Thoracic aorta (tissue), 2 donors: ENCODE data around the gene COX8A. TPM values are rescaled to one million over a fixed set of nuclear protein-coding genes. Genes with fewer than 3 reads are reported as not detected.

Experiments
- ATAC-seq: fragments of 150-250 bp; one replicate; pipeline ENCODE4 v1.8.0; 2017; ENCODE audit warnings: low read depth; ENCODE audit not compliant: insufficient number of reproducible peaks, low FRiP score
- DNase-seq: peaks from one replicate; pipeline ENCODE4 v3.0.0-alpha.2; 2020; ENCODE audit warnings: low spot score
- H3K27ac ChIP-seq, 2 donors: fragments of 200-600 bp; sonication (generic); 1 replicate in 1 of 2; 2 replicates in 1 of 2; pipeline ENCODE4 v1.5.1; 2016; ENCODE audit warnings: mild to moderate bottlenecking in 2 of 2, moderate library complexity in 2 of 2
- H3K27me3 ChIP-seq: fragments of 200-600 bp; sonication (generic); replicated peaks from 2 replicates; pipeline ENCODE4 v1.6.0; 2016; ENCODE audit warnings: mild to moderate bottlenecking; ENCODE audit not compliant: insufficient read depth
- H3K36me3 ChIP-seq: fragments of 200-600 bp; sonication (generic); one replicate; pipeline ENCODE4 v1.5.1; 2016
- H3K4me1 ChIP-seq, 2 donors: fragments of 200-600 bp; sonication (generic); 1 replicate in 1 of 2; 2 replicates in 1 of 2; pipeline versions ENCODE4 v1.5.1 to v1.6.0; 2016; ENCODE audit warnings: low read depth in 2 of 2, mild to moderate bottlenecking in 1 of 2; ENCODE audit not compliant: control insufficient read depth in 1 of 2
- H3K4me3 ChIP-seq: fragments of 200-600 bp; sonication (generic); 2 replicates; pipeline ENCODE4 v1.5.1; 2016; ENCODE audit warnings: mild to moderate bottlenecking
- H3K9me3 ChIP-seq: fragments of 200-600 bp; sonication (generic); 2 replicates; pipeline ENCODE4 v1.5.1; 2016
- total RNA-seq, 2 donors: library from RNA; depleted of rRNA; stranded (reverse); fragments of >200 nt; gene quantifications; one replicate each; pipeline versions ENCODE4 v1.1.0 to v1.2.3, GENCODE V29; 2016
- TF ChIP-seq, protein P1 (sequence below): fragments of 200-600 bp; sonication (generic); IDR thresholded peaks from one replicate; pipeline ENCODE4 v1.5.1; 2019; ENCODE audit warnings: antibody characterized with exemption

COX8A gene
- total RNA-seq, 2 donors from 2014 or later = 178 to 469 TPM

DNA sequence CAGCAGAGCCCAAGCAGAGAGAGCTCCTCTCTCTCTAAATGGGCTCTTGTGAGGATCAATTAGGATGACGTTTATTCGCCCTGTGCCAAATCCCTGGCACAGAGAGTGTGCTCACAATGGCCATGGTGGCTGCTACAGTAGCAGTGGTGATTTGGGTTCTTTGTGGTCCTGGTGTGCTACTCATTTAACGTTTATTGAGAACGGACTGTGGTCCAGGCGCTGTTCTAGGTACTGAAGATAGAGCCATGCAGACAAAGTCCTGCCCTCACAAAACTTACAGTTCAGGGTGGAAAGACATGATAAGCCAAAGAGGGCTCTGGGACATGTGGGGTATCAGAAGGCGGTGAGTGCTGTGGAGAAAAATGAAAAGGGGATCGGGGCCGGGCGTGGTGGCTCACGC is 17.1 kb downstream of the COX8A start:
- Histone ChIP-seq H3K36me3 (peaks cover 22% of the 10 kb centered on the region), H3K9me3 (no peaks in the 10 kb centered on the region), H3K27me3 (no peaks in the 10 kb centered on the region), H3K4me3 (no peak overlapping the region), H3K27ac (no peak overlapping the region), H3K4me1 (peaks cover 10 to 11% of the 10 kb centered on the region in 2 donors)
- DNase-seq = no peak
- TF ChIP-seq, protein P1, sequence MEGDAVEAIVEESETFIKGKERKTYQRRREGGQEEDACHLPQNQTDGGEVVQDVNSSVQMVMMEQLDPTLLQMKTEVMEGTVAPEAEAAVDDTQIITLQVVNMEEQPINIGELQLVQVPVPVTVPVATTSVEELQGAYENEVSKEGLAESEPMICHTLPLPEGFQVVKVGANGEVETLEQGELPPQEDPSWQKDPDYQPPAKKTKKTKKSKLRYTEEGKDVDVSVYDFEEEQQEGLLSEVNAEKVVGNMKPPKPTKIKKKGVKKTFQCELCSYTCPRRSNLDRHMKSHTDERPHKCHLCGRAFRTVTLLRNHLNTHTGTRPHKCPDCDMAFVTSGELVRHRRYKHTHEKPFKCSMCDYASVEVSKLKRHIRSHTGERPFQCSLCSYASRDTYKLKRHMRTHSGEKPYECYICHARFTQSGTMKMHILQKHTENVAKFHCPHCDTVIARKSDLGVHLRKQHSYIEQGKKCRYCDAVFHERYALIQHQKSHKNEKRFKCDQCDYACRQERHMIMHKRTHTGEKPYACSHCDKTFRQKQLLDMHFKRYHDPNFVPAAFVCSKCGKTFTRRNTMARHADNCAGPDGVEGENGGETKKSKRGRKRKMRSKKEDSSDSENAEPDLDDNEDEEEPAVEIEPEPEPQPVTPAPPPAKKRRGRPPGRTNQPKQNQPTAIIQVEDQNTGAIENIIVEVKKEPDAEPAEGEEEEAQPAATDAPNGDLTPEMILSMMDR = no peak
- no peak for ATAC-seq

DNA sequence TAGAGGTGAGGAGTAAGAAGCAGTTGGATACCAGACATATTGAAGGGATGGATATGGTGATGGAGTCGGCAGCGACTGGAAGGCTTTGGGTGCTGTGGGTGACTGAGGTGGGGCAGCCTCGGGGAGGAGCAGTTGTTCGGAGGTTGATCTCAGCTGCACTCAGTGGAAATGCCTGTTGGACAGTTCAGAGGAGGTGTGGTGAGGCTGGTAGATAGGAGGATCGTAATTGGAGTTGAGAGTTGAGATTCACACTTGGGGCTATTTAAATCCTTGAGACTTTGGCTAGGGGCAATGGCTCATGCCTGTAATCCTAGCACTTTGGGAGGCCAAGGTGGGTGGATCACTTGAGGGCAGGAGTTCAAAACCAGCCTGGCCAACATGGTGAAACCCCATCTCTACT is 18.7 kb downstream of the COX8A start:
- TF ChIP-seq, protein P1 = no peak
- H3K36me3 ChIP-seq = peaks cover 32% of the 10 kb centered on the region

DNA sequence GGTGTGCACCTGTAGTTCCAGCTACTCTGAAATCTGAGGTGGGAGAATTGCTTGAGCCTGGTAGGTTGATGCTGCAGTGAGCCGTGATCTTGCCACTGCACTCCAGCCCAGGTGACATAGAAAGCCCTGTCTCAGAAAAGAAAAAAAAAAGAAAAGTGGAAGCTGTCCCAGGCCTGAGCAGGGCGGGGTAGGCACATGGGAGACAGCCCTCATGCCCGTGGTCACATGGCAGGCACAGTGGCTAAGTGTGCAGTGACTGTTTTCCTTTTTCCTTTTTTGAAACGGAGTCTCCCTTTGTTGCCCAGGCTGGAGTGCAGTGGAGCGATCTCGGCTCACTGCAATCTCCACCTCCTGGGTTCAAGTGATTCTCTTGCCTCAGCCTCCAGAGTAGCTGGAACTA is 19.6 kb downstream of the COX8A start:
- H3K9me3 ChIP-seq = no peaks in the 10 kb centered on the region
- H3K4me3 ChIP-seq = no peak overlapping the region
- TF ChIP-seq, protein P1 = no peak
- H3K4me1 ChIP-seq = peaks cover 0 to under 1% of the 10 kb centered on the region in 2 donors
- no peak for ATAC-seq
- H3K27me3 ChIP-seq = no peaks in the 10 kb centered on the region
- H3K27ac ChIP-seq = no peak overlapping the region
- no peak for DNase-seq
- peaks cover 30% of the 10 kb centered on the region for H3K36me3 ChIP-seq

More for the DNA sequence above, 18.7 kb downstream of the COX8A start:
- Histone ChIP-seq H3K4me3 (no peak overlapping the region), H3K9me3 (no peaks in the 10 kb centered on the region), H3K4me1 (no peaks in the 10 kb centered on the region), H3K27me3 (no peaks in the 10 kb centered on the region), H3K27ac (no peak overlapping the region)
- DNase-seq = no peak
- ATAC-seq = no peak

DNA sequence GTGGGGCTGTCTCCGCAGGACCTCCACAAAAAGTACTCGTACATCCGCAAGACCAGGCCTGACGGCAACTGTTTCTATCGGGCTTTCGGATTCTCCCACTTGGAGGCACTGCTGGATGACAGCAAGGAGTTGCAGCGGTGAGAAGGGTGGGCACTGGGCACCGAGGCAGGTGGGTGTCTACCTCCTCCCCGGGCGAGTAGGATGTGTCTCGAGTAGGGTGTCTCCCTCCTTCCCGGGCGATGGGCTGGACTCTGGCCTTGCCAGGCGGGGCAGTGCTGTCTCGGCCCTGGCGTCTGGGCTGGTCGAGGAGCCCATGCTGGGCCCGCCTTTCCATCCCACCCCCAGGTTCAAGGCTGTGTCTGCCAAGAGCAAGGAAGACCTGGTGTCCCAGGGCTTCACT is 22.1 kb downstream of the COX8A start:
- TF ChIP-seq, protein P1 = no peak
- DNase-seq (no peak), ATAC-seq (no peak)
- Histone ChIP-seq H3K27ac (no peak overlapping the region), H3K4me3 (no peak overlapping the region), H3K4me1 (peaks cover 12 to 23% of the 10 kb centered on the region in 2 donors), H3K36me3 (peaks cover 16% of the 10 kb centered on the region), H3K9me3 (no peaks in the 10 kb centered on the region), H3K27me3 (no peaks in the 10 kb centered on the region)

DNA sequence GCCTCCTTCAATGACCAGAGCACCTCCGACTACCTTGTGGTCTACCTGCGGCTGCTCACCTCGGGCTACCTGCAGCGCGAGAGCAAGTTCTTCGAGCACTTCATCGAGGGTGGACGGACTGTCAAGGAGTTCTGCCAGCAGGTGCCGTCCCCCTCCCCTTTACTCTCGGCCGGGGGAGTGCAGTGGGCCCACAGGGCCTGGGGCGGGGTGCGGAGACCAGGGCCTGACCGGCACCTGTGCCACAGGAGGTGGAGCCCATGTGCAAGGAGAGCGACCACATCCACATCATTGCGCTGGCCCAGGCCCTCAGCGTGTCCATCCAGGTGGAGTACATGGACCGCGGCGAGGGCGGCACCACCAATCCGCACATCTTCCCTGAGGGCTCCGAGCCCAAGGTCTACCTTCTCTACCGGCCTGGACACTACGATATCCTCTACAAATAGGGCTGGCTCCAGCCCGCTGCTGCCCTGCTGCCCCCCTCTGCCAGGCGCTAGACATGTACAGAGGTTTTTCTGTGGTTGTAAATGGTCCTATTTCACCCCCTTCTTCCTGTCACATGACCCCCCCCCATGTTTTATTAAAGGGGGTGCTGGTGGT is 22.8 kb downstream of the COX8A start:
- DNase-seq (no peak), ATAC-seq (no peak)
- TF ChIP-seq, protein P1 = no peak
- Histone ChIP-seq H3K36me3 (peaks cover 15% of the 10 kb centered on the region), H3K4me3 (no peak overlapping the region), H3K27ac (no peak overlapping the region), H3K9me3 (no peaks in the 10 kb centered on the region), H3K4me1 (peaks cover 12 to 23% of the 10 kb centered on the region in 2 donors), H3K27me3 (no peaks in the 10 kb centered on the region)
